RWPE1 (cell line): ENCODE results near the gene SNCB.
"Not testable (repeated sequence)": the region's sequence is repeated elsewhere in the genome, so short reads cannot be mapped to it uniquely, and the experiment has no call there.

Source experiments
- CTCF ChIA-PET: fragments of 350-600 bp; sonication (Branson Sonifier 250); formaldehyde crosslinking; extraction: SDS; loops from one replicate; lab custom pipeline; 2021; lab: Yijun Ruan, JAX
- POLR2A ChIA-PET: fragments of 400-600 bp; formaldehyde crosslinking; extraction: SDS; loops from one replicate; lab custom pipeline; 2020; ENCODE audit warnings: antibody characterized with exemption; ENCODE audit not compliant: low non-redundant PET; lab: Yijun Ruan, JAX
- DNase-seq: peaks from one replicate; pipeline ENCODE4 v3.0.0; 2012; ENCODE audit warnings: low spot score
- H3K27ac ChIP-seq: fragments of 450-650 bp; 2 replicates; pipeline ENCODE4 v1.5.1; 2017
- TF ChIP-seq, protein P1 (sequence below): fragments of 450-650 bp; conservative IDR thresholded peaks from 2 replicates; pipeline ENCODE4 v1.5.1; 2017; ENCODE audit warnings: low read depth, mild to moderate bottlenecking

Gene SNCB

GRCh38 chr5:176594554-176594953 is 35.8 kb downstream of the SNCB start:
- TF ChIP-seq, protein P1, sequence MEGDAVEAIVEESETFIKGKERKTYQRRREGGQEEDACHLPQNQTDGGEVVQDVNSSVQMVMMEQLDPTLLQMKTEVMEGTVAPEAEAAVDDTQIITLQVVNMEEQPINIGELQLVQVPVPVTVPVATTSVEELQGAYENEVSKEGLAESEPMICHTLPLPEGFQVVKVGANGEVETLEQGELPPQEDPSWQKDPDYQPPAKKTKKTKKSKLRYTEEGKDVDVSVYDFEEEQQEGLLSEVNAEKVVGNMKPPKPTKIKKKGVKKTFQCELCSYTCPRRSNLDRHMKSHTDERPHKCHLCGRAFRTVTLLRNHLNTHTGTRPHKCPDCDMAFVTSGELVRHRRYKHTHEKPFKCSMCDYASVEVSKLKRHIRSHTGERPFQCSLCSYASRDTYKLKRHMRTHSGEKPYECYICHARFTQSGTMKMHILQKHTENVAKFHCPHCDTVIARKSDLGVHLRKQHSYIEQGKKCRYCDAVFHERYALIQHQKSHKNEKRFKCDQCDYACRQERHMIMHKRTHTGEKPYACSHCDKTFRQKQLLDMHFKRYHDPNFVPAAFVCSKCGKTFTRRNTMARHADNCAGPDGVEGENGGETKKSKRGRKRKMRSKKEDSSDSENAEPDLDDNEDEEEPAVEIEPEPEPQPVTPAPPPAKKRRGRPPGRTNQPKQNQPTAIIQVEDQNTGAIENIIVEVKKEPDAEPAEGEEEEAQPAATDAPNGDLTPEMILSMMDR, result no peak
- CTCF ChIA-PET, result interaction anchor here (1.1 kb wide), 1 partner anchor 21 kb away, joined by 3 read pairs; no protein-coding TSS in a partner anchor
- H3K27ac ChIP-seq, result no peak overlapping the region
- POLR2A ChIA-PET, result no interaction called here
- no peak for DNase-seq

- no peak for DNase-seq
- ChIA-PET POLR2A (no interaction called here), CTCF (interaction anchor here (0.6 to 1.1 kb wide), 3 partner anchors 15 to 20 kb away, joined by 3 read pairs; no protein-coding TSS in a partner anchor)
- TF ChIP-seq, protein P1, result no peak
- no peak overlapping the region for H3K27ac ChIP-seq
Observed at GRCh38 chr5:176593273-176593869, 37.0 kb downstream of the SNCB start.

GRCh38 chr5:176592573-176592972 is 37.8 kb downstream of the SNCB start:
- no peak overlapping the region for H3K27ac ChIP-seq
- TF ChIP-seq, protein P1, result no peak
- ChIA-PET POLR2A (no interaction called here), CTCF (interaction anchor here (0.5 to 0.6 kb wide), 2 partner anchors 11 to 19 kb away, joined by 3 read pairs; no protein-coding TSS in a partner anchor)
- DNase-seq, result no peak

DNA sequence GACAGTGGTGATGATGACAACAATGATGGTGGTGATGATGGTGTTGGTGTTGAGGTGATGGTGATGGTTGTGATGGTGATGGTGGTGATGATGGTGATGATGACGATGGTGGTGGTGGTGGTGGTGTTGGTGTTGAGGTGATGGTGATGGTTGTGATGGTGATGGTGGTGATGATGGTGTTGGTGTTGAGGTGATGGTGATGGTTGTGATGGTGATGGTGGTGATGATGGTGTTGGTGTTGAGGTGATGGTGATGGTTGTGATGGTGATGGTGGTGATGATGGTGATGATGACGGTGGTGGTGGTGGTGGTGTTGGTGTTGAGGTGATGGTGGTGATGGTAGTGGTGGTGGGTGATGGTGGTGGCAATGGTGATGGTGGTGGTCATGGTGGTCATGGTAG is 38.7 kb downstream of the SNCB start:
- CTCF ChIA-PET, H3K27ac ChIP-seq, DNase-seq, POLR2A ChIA-PET: not testable (repeated sequence)

- TF ChIP-seq, protein P1, result no peak
- peak; percentile 54 for DNase-seq
- H3K27ac ChIP-seq, result no peak overlapping the region
- ChIA-PET CTCF (interaction anchor here (0.5 to 1.6 kb wide), 3 partner anchors 11 to 412 kb away, joined by 3 to 11 read pairs (median 3); no protein-coding TSS in a partner anchor), POLR2A (no interaction called here)
Observed at GRCh38 chr5:176590035-176590717, 40.2 kb downstream of the SNCB start.

GRCh38 chr5:176589039-176589769 is 41.1 kb downstream of the SNCB start:
- H3K27ac ChIP-seq, result no peak overlapping the region
- TF ChIP-seq, protein P1, result no peak
- DNase-seq, result no peak
- ChIA-PET CTCF (interaction anchor here (1.6 kb wide), 1 partner anchor 72 kb away, joined by 11 read pairs; no protein-coding TSS in a partner anchor), POLR2A (no interaction called here)
